HG03354 (cell line): ENCODE measurements around the gene WBP11.
A peak's percentile ranks its signal among the peaks of the same experiment; 100 is the strongest.
"Not testable (repeated sequence)": the region's sequence is repeated elsewhere in the genome, so short reads cannot be mapped to it uniquely, and the experiment has no call there.

Source experiments
- ATAC-seq: cut with Tn5 transposase; IDR thresholded peaks from one replicate; pipeline ENCODE4 v1.9.1; 2021; ENCODE audit warnings: mild to moderate bottlenecking; ENCODE audit not compliant: unreplicated experiment, poor library complexity, severe bottlenecking

WBP11 gene

DNA sequence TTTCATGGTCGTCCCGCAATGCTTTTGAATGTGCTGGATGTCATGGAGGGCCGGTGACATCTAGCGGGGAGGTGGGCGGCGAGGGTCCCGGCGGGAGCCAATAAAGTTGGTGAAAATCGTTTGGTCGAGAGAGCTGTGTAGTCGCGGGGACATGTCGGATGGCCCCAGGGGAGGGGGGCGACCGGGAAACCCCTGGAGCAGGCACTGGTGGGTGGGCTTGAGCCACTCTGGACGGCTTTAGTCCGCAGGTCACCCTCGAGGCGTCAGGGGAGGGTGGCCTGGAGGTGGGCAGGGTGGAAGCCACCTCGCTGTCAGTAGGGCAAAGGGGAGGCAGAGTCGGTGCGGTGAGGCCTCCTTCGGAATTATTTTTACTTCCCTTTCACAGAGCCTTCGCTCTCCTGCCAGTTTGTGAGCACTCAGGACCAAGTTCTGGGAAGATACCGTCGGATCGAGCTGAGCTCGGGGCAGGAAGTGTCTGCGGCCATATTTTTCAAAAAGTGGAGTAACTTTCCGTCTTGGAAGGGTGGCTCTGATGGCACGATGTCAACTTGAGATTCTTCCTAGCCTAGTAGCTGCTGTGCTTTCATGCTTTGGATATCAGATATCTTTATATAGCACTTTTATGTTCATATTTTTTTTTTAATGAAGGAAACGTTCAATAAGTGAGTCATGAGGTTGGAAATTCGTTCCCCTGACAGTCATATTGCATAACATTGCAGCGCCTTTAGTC is 28.2 kb downstream of the WBP11 start:
- no peak for ATAC-seq

DNA sequence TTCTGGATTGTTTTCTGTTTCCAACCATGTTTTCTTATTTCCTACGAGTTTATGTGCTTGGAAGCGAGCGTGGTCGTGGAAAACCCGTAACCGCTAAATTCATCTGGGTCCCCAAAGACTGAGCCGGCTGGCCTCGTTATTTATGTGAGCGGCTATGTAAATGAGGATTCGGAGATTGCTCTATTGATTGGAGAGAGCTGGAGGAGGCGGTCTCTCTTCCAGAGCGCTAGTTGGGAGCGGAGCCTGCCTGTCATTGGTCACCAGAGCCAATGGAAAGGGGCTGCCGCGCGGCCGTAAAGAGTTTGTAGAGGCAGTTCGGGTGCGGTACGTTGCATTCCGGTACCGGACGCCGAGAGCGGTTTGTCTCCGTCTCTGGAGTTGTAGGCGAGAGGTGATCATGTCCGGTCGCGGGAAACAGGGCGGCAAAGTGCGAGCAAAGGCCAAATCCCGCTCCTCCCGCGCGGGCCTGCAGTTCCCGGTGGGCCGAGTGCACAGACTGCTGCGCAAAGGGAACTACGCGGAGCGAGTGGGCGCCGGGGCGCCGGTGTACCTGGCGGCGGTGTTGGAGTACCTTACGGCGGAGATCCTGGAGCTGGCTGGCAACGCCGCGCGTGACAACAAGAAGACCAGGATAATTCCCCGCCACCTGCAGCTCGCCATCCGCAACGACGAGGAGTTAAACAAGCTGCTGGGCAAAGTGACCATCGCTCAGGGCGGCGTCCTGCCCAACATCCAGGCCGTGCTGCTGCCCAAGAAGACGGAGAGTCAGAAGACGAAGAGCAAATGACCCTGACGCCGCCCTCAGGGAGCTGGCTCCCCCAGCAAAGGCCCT is 29.0 kb downstream of the WBP11 start:
- peak; percentile 64 for ATAC-seq

DNA sequence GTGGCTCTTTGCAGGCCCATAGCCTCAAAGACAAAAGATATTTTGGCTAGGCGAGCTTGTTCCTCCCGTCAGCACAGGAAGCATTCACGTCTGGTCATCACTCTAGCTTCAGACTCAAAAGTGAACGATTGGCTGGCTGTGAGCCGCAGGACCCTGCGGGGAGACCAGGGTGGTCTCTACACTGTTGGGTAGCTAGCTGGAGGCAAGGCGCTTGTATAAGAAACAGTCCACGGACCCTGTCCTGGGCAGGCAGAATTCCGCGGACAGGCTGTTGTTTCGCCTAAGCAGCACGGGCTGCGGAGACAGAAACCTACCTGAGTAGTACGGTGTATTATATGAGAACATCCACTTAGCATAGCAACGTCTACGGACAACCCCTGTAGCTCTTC is 29.6 kb downstream of the WBP11 start:
- ATAC-seq: peak; percentile 23

- no peak for ATAC-seq
Observed at GRCh38 chr12:14772946-14773345, 30.3 kb downstream of the WBP11 start.

DNA sequence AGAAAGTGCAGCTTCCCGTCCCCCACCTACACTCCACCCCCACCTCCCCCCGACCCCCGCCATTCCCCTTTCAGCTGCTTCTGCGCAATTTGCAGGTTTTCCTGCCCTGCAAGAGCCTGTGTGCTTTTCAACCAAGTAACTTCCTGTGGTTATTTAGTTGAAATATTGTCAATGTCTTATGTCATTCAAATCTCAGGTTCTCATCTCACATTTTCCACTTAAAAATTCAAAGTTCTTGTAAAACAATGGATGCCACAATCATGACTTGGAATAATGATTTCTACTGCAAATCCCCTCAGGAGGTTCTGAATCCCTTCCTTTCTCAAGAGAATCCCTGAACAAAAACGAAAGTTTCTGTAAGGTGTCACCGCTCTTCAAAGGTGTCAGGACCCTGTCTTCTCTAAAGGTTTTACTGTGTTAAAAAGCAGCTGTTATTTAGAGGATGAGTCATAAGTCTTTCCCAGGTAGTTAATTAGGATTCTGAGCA is 31.6 kb downstream of the WBP11 start:
- ATAC-seq: no peak

- ATAC-seq: peak; percentile 17
Observed at GRCh38 chr12:14770496-14771461, 32.5 kb downstream of the WBP11 start.

DNA sequence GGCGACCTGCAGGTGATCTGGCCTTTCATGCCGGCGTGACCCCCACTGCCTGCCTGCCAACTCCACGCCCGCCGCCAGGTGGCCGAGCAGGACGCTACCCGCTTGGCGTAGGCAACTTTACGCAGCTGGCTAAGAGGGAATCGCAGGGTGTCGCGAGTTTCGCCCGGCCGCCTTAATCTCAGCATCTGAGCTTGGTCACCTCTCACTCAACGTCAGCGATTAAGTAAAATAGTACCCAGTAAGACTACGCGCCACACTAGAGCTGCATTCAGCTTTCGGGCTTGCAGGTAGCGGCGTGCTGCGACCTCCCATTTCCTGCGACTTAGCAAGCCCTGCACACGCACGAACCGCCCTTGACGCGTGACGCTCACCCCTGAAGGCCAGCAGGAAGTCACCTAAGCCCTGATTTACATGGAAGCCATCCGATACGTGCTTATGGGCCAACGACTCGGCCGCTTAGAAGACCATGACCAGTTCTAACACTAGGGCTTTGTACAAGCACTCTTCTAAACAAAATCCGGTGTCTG is 33.2 kb downstream of the WBP11 start:
- peak; percentile 48 for ATAC-seq

DNA sequence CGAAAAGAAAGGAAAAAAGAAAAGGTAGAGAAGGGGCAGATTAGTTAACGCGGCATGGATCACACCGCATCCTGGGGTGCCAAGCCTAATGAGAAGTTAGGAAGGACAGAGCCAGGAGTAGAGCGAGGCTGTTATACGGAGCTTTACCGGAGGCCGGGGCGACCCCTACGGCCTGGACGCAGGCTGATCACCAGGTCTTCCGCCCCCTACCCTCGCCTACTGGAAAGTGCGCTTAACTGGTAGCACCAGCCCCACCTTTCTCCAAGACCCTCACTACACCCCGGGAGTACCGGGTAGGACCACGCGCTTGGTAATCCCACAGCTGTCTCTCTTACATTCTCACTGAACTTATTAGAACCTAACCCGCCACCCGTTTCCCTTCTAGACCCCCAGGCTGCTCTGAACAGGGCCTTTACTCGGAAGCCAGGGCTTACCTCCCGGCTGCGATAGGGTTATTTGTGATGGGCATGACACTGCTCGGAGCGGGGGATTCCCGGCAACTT is 33.8 kb downstream of the WBP11 start:
- peak; percentile 5 for ATAC-seq

DNA sequence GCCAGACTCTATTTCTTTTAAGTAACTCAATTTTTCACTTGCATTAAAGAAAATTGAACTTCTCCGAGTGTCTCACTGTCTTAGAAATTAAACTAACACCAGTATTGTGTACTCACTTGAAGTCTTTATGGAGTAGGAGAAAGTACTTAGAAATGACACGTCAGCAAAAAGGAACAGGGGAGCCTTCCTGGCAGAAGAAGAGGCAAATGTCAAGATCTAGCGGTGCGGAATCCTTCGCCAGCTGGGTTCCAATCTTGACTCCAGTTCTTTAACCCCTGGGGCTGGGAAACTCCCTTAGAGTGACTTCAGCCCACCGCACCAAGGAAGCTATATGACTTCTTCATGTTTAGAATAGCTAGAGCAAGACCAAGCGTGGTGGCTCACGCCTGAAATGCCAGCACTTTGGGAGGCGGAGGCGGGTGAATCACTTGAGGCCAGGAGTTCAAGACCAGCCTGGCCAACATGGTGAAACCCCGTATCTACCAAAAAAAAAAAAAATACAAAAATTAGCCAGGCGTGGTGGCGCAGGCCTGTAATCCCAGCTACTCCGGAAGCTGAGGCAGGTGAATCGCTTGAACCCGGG is 34.4 kb downstream of the WBP11 start:
- no peak for ATAC-seq

GRCh38 chr12:14767617-14768016 is 35.7 kb downstream of the WBP11 start:
- no peak for ATAC-seq

DNA sequence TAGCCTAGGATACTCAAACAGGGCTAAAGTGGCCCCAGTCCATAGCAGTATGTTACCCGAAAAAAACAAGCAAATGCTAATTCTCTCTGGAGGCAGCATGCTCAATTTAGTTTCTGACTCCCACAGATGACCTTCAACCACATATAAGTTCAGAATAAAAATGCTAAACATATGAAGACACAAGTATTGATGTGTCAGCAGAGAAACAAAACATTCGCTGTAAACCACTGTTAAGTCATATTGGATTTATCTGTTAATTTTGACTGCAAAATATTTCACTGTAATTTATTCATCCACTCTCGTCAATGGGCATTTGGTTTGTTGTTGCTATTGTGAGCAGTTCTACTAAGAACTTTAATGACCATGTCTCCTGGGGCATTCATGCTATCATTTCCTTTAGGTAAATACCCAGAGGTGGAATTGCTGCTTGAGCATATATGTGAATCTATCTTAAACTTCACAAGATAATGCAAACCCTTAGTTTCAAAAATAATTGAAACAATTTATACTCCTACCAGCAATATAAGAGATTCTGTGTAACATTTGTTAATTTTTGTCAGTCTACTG is 36.5 kb downstream of the WBP11 start:
- no peak for ATAC-seq

GRCh38 chr12:14766020-14766419 is 37.3 kb downstream of the WBP11 start:
- not testable (repeated sequence) for ATAC-seq

GRCh38 chr12:14765398-14765797 is 37.9 kb downstream of the WBP11 start:
- ATAC-seq: no peak

DNA sequence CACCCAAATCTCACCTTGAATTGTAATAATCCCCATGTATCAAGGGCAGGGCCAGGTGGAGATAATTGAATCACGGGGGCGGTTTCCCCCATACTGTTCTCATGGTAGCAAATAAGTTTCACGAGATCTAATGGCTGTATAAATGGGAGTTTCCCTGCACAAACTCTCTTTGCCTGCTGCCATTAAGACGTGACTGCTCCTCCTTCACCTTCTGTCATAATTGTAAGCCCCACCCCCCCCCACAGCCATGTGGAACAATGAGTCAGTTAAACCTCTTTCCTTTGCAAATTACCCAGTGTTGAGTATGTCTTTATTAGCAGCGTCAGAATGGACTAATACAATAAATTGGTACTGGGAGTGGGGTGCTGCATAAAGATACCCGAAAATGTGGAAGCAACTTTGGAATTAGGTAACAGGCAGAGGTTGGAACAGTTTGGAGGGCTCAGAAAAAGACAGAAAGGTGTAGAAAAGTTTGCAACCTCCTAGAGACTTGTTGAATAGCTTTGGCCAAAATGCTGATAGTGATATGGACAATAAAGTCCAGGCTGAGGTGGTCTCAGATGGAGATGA is 43.5 kb downstream of the WBP11 start:
- ATAC-seq: not testable (repeated sequence)

DNA sequence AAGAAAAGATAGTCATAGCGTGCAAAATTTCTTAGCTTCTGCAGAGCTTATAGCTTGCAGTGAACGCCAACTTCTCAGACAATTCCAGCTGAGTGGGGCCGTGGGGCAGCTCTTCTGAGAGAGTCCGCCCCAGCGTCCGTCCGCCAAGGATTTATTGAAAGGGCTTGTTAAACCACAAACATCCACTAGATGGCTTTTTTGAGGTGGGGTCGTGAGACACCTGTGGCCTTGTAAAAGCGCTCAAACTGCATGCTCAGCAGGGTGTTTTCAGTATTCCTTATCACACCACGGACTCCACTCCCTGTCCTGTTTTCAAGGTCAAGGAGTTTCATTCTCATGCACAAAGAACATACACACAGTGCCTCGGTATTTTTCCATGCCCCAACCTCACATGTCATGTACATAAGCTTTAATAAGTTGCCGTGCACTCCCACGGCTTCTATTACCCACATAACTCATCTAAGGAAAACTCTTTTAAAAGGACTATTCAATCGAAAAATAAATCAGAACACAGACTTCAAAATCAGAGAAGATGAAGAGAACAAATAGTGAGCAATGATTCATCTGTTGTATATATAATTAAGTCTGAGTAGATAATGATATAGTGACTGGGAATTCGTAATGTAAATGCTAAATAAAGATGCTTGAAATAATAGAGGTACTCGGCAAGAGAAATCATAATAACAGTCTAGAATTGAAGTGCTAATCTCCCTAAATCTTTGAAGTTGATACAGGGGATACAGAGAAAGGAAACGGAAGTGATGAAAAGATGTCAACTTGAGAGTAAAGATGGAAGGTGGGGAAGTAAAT is 46.7 kb downstream of the WBP11 start:
- ATAC-seq: no peak

DNA sequence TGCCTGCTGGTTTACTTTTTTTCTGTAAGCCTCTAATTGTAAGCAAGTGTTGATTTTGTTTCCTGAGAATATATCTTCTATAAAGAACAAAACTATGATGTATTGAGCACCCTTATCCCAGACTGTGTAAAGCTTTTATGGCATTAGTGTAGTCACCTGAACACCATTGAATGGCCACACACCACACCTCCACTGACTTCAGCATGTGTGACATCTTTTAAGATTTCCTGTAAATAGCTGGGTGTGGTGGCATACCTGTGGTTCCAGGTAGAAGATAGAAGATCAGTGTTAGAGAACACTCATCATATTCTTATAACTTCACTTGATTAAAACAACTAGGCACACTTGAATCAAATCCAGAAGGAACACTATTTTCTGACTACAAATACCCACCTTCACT is 51.3 kb downstream of the WBP11 start:
- ATAC-seq: no peak

GRCh38 chr12:14743061-14743460 is 60.2 kb downstream of the WBP11 start:
- no peak for ATAC-seq

GRCh38 chr12:14741942-14742341 is 61.3 kb downstream of the WBP11 start:
- no peak for ATAC-seq
